Tibial nerve (tissue), 4 donors: ENCODE measurements around the gene FAM216A. TPM values are rescaled to one million over a fixed set of nuclear protein-coding genes. Genes with fewer than 3 reads are reported as not detected.

Experiments used
- DNase-seq, 2 donors: peaks; one replicate each; pipeline ENCODE4 v3.0.0-alpha.2; 2019; ENCODE audit warnings: low spot score in 2 of 2
- H3K27ac ChIP-seq, 4 donors: fragments of 200-600 bp; sonication (generic) in 3 of 4; one replicate each; pipeline ENCODE4 v1.5.1; 2017 to 2019; ENCODE audit warnings: mild to moderate bottlenecking in 1 of 4
- H3K27me3 ChIP-seq, 2 donors: fragments of 200-600 bp; sonication (generic) in 1 of 2; one replicate each; pipeline versions ENCODE4 v1.5.1 to v1.6.0; 2017 to 2019
- H3K36me3 ChIP-seq, 3 donors: fragments of 200-600 bp; sonication (generic); one replicate each; pipeline ENCODE4 v1.5.1; 2018 to 2019
- H3K4me1 ChIP-seq, 4 donors: fragments of 200-600 bp; sonication (generic) in 3 of 4; one replicate each; pipeline ENCODE4 v1.5.1; 2017 to 2019
- H3K4me3 ChIP-seq, 4 donors: fragments of 200-600 bp; sonication (generic) in 3 of 4; one replicate each; pipeline ENCODE4 v1.5.1; 2017 to 2019; ENCODE audit warnings: mild to moderate bottlenecking in 1 of 4, moderate library complexity in 1 of 4
- H3K9me3 ChIP-seq, 4 donors: fragments of 200-600 bp; sonication (generic) in 3 of 4; one replicate each; pipeline ENCODE4 v1.5.1; 2017 to 2019
- EP300 ChIP-seq, 2 donors: sonication (generic); formaldehyde crosslinking; IDR thresholded peaks; one replicate each; pipeline ENCODE4 v1.6.1; 2017; ENCODE audit warnings: antibody characterized with exemption in 2 of 2, mild to moderate bottlenecking in 1 of 2
- POLR2A ChIP-seq, 2 donors: fragments of 450-650 bp; IDR thresholded peaks; one replicate each; pipeline ENCODE4 v1.6.1; 2017; ENCODE audit warnings: antibody characterized with exemption in 2 of 2, mild to moderate bottlenecking in 2 of 2, moderate library complexity in 2 of 2
- WGBS, 2 donors: methylation state at CpG; one replicate each; pipeline ENCODE4 v1.1.5; 2018; 5-methylcytosine and 5-hydroxymethylcytosine counted together
- small RNA-seq: library from RNA; depleted of rRNA; stranded (forward); fragments of <200 nt; gene quantifications from one replicate; pipeline ENCODE3, GENCODE V24; 2016
- total RNA-seq, 4 donors: library from RNA; depleted of rRNA; stranded (reverse); fragments of >200 nt; gene quantifications; one replicate each; pipeline ENCODE4 v1.1.0, GENCODE V29; 2016
- TF ChIP-seq, protein P1 (sequence below), 5 experiments: fragments of 200-600 bp in 3 of 5; fragments of 450-650 bp in 2 of 5; sonication (generic) in 3 of 5; IDR thresholded peaks; one replicate each; pipeline ENCODE4 v1.5.1; 2016 to 2019; ENCODE audit warnings: antibody characterized with exemption in 5 of 5, mild to moderate bottlenecking in 3 of 5, moderate library complexity in 2 of 5

FAM216A gene
- total RNA-seq, 4 donors from 2014 or later = 4.1 to 9.6 (median 6.2) TPM

DNA sequence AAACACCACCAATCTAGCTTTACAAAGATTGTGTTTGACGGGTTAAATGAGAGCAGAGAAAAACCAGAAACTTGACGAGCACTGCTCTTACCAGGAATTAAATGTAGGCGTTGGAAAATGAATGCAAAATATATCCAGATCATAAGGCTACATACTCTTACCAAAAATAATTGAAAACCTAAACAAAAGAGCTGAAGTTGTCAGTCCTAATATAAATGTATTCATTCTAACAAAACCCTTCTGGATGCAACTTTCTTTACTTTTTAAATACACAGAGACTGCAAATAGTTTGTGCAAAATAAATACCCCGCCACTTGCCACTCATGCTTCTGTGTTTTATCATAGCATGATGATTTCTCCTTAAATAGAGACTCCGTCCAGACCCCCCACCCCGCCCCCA lies 66.2 kb downstream of the FAM216A start:
- DNase-seq = no peak
- no peaks in the 10 kb centered on the region for H3K27me3 ChIP-seq

DNA sequence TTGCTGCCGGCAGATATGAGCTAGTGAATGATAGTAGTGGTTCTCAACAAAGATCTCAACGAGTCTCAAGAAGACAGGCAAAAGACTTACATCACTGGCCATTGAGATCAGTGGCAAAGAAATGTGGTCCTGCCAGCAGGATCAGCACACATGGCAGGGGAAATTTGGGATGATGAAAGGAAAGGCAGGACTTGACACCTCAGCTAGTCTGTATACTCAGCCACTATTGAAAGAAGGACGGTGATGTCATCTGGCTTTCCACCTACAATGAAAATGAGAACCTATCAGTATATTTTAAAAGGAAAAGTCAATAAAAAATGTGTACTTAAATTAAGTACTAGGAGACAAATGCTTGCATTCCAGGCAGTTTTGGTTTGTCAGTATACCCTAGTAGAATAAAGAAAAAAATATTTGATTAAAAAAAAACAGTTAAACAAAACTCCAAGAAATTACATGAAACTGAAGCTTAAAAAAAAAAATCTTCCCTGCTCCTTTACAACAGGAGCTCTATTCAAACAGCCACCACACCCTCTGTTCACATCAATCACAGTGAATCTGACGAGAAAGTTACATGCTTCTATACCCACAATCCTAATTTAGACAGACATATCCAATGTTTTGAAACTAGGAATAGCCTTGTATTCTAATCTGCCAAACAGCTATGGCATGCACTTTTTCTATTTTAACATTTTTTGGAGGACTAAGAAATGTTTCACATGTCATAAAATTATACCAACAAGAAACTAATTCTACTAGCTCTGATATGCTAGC lies 68.4 kb downstream of the FAM216A start:
- Histone ChIP-seq H3K4me1 (peaks cover 0 to 21% (median 0%) of the 10 kb centered on the region in 4 donors), H3K27me3 (no peaks in the 10 kb centered on the region), H3K4me3 (no peak overlapping the region), H3K27ac (peak overlapping the region; percentile 10 to 75 (median 42)), H3K36me3 (peaks cover 0 to 25% (median 9%) of the 10 kb centered on the region in 3 donors), H3K9me3 (no peaks in the 10 kb centered on the region)
- DNase-seq = no peak
- WGBS, 2 donors = 75 to 76% methylated on average over 4 of the region's 4 CpGs
- TF ChIP-seq, protein P1, sequence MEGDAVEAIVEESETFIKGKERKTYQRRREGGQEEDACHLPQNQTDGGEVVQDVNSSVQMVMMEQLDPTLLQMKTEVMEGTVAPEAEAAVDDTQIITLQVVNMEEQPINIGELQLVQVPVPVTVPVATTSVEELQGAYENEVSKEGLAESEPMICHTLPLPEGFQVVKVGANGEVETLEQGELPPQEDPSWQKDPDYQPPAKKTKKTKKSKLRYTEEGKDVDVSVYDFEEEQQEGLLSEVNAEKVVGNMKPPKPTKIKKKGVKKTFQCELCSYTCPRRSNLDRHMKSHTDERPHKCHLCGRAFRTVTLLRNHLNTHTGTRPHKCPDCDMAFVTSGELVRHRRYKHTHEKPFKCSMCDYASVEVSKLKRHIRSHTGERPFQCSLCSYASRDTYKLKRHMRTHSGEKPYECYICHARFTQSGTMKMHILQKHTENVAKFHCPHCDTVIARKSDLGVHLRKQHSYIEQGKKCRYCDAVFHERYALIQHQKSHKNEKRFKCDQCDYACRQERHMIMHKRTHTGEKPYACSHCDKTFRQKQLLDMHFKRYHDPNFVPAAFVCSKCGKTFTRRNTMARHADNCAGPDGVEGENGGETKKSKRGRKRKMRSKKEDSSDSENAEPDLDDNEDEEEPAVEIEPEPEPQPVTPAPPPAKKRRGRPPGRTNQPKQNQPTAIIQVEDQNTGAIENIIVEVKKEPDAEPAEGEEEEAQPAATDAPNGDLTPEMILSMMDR (IDR thresholded peaks at IDR 0.05) = no peak
- no peak for TF ChIP-seq POLR2A (IDR thresholded peaks at IDR 0.05)
- no peak for TF ChIP-seq EP300 (IDR thresholded peaks at IDR 0.05)

More for the DNA sequence above, 66.2 kb downstream of the FAM216A start:
- H3K9me3 ChIP-seq = no peaks in the 10 kb centered on the region
- no peak overlapping the region for H3K27ac ChIP-seq
- peaks cover 0 to 32% (median 9%) of the 10 kb centered on the region in 3 donors for H3K36me3 ChIP-seq
- peaks cover 0 to 26% (median 0%) of the 10 kb centered on the region in 4 donors for H3K4me1 ChIP-seq
- WGBS, 2 donors = 77 to 84% methylated on average over 6 of the region's 6 CpGs
- H3K4me3 ChIP-seq = no peak overlapping the region
- TF ChIP-seq EP300 (IDR thresholded peaks at IDR 0.05) = no peak
- no peak for TF ChIP-seq POLR2A (IDR thresholded peaks at IDR 0.05)
- TF ChIP-seq, protein P1 (IDR thresholded peaks at IDR 0.05) = no peak

DNA sequence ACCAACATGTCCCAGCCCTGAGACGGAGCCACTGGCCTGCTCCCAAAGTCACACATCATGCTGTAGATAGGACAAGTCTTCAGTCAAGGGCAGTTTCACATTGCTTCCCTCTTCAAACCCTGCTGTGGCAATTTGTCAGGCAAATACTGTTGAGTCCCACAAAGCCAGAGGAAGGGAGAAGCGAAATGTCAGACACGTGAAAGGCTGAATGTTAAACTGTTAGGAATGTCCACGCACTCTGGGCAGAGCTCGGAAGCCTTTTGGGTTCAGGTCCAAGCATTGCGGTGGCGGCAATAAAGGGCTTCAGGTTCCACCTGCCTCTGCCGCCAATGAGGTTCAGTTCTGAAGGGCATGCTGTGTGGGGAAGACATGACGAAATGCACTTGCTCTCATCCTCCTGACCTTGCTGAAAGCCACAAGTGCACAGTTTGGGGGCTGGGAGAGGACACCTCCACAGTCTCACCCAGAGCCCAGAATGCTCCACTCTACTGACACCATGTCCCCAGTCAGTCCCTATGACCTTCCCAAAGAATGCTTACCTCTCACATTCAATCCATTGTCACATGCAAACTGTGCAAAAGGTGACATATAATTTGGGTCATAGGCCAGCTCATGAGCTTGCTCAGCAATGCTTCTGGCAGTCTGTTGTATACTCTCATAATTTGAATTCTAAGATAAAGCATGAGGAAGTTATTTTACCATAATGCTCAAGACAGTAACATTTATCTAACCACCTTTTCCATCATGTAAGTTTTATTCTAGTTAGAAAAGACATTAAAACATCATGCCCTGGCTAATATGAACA lies 69.2 kb downstream of the FAM216A start:
- no peak for DNase-seq
- no peaks in the 10 kb centered on the region for H3K27me3 ChIP-seq
- 59 to 68% methylated on average over 9 of the region's 9 CpGs for WGBS, 2 donors
- no peak overlapping the region for H3K4me3 ChIP-seq
- peaks cover 0 to 22% (median 3%) of the 10 kb centered on the region in 4 donors for H3K4me1 ChIP-seq
- H3K9me3 ChIP-seq = no peaks in the 10 kb centered on the region
- H3K36me3 ChIP-seq = peaks cover 0 to 25% (median 9%) of the 10 kb centered on the region in 3 donors
- TF ChIP-seq, protein P1 (IDR thresholded peaks at IDR 0.05) = no peak
- peak in 1 of 2 donors; percentile 30 for TF ChIP-seq EP300 (IDR thresholded peaks at IDR 0.05)
- TF ChIP-seq POLR2A (IDR thresholded peaks at IDR 0.05) = no peak
- peak overlapping the region in 3 of 4 donors; percentile 21 to 75 (median 64) for H3K27ac ChIP-seq

DNA sequence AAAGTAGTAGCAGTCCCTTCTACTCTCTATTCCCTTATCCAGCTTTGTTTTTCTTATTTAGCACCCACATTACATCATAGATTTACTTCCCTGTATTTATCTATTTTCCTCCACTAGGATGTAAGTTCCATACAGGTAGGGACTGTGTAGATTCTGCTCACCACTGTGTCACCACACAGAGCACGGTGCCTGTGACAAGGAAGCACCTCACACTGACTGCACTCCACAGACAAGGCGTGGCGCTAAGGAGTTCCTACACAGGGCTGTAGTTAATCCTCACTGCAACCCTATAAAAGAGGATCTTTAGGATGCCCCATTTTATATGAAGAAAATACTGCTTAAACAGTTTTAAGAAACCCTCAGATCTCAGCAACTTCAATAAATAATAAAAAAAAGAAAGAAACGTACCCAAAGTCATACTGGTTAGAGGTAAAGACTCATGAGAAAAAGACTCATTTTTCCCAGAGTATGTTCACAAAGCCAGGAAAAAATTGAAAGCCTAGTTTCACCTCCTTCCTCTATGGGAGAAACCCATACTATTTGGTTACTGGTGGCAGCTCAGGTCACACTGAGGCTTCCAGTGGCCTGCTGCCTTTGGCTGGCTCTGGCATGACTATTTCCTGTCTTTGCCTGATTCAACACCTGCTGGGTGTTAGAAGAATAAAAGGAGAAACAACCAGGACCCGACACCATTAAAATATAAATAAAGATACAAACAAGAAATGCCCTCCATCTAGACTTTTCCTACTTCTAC lies 70.4 kb downstream of the FAM216A start:
- Histone ChIP-seq H3K27me3 (no peaks in the 10 kb centered on the region), H3K4me3 (no peak overlapping the region), H3K9me3 (no peaks in the 10 kb centered on the region), H3K4me1 (peaks cover 0 to 34% (median 13%) of the 10 kb centered on the region in 4 donors), H3K36me3 (peaks cover 0 to 25% (median 9%) of the 10 kb centered on the region in 3 donors), H3K27ac (peak overlapping the region in 1 of 4 donors; percentile 31)
- no peak for TF ChIP-seq EP300 (IDR thresholded peaks at IDR 0.05)
- TF ChIP-seq POLR2A (IDR thresholded peaks at IDR 0.05) = no peak
- TF ChIP-seq, protein P1 (IDR thresholded peaks at IDR 0.05) = no peak
- DNase-seq = no peak
- 95 to 99% methylated on average over 5 of the region's 5 CpGs for WGBS, 2 donors

Small RNA genes within 50 kb of the gene (small RNA-seq; reads per million reads assigned to genes)
- gene RF00278 = not detected

Other genes starting within 250 kb of the FAM216A start
- gene ATP2A2, start 187.6 kb upstream of the FAM216A start, total RNA-seq = 100 to 1,000 TPM in 2 of 4 donors, 10 to 100 TPM in 2; 77.8 to 106 (median 90.1) TPM
- gene ANAPC7, start 65.1 kb upstream of the FAM216A start, total RNA-seq = 10 to 100 TPM; 26.3 to 46.7 (median 39.2) TPM
- 100 to 1,000 TPM; 153 to 297 (median 181) TPM for gene ARPC3, start 18.5 kb upstream of the FAM216A start, total RNA-seq
- 10 to 100 TPM; 16.7 to 31.0 (median 24.8) TPM for gene GPN3, start 588 bp upstream of the FAM216A start, total RNA-seq
- gene VPS29, start 33.3 kb downstream of the FAM216A start, total RNA-seq = 100 to 1,000 TPM in 1 of 4 donors, 10 to 100 TPM in 3; 66.6 to 142 (median 82.9) TPM
- gene RAD9B, start 33.5 kb downstream of the FAM216A start, total RNA-seq = 1 to 10 TPM in 1 of 4 donors, under 1 TPM in 3; 0.30 to 2.4 (median 0.71) TPM
- gene PPTC7, start 114.5 kb downstream of the FAM216A start, total RNA-seq = 10 to 100 TPM; 21.6 to 23.6 (median 23.1) TPM
- 10 to 100 TPM; 45.0 to 71.2 (median 64.5) TPM for gene TCTN1, start 145.3 kb downstream of the FAM216A start, total RNA-seq
- 10 to 100 TPM in 2 of 4 donors, 1 to 10 TPM in 2; 4.5 to 13.8 (median 9.6) TPM for gene HVCN1, start 220.3 kb downstream of the FAM216A start, total RNA-seq